Adrenal gland (tissue), 5 donors: ENCODE results near the gene GOLGA8Q.
"Not testable (repeated sequence)": the region's sequence is repeated elsewhere in the genome, so short reads cannot be mapped to it uniquely, and the experiment has no call there.

ENCODE experiments used
- POLR2A ChIP-seq, 2 donors: fragments of 450-650 bp; IDR thresholded peaks; one replicate each; pipeline ENCODE4 v1.6.1; 2017; ENCODE audit warnings: antibody characterized with exemption in 2 of 2, mild to moderate bottlenecking in 2 of 2, moderate library complexity in 1 of 2
- TF ChIP-seq, protein P1 (sequence below), 6 experiments: fragments of 450-650 bp in 4 of 6; fragments of 200-600 bp in 2 of 6; sonication (generic) in 1 of 6; IDR thresholded peaks; 1 replicate in 5 of 6; 2 replicates in 1 of 6; pipeline versions ENCODE4 v1.5.1 to v1.8.0; 2016 to 2021; ENCODE audit warnings: antibody characterized with exemption in 6 of 6, mild to moderate bottlenecking in 2 of 6, moderate library complexity in 1 of 6
- donor health status: DM: no; HTN: no; CAD: no.

DNA sequence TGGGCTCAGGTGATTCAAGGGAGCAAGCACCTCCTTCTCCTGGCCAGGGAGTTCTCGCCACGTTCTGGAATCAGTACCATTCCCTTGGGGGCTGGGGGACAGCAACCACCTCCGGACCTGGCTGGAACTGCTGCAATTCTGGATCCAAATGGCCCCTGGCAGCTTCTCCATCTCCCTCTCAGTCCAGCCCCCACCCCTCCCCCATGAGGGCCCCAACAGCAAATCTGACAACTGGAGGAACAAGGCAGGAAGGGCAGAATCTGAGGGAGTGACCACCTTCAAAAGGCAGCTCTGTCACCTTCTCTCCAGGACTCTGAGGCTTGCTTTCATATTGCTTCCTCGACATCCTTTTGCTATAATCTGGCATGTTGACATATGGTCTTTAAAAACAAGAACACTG, 25.9 kb upstream of the GOLGA8Q start:
- TF ChIP-seq, protein P1, sequence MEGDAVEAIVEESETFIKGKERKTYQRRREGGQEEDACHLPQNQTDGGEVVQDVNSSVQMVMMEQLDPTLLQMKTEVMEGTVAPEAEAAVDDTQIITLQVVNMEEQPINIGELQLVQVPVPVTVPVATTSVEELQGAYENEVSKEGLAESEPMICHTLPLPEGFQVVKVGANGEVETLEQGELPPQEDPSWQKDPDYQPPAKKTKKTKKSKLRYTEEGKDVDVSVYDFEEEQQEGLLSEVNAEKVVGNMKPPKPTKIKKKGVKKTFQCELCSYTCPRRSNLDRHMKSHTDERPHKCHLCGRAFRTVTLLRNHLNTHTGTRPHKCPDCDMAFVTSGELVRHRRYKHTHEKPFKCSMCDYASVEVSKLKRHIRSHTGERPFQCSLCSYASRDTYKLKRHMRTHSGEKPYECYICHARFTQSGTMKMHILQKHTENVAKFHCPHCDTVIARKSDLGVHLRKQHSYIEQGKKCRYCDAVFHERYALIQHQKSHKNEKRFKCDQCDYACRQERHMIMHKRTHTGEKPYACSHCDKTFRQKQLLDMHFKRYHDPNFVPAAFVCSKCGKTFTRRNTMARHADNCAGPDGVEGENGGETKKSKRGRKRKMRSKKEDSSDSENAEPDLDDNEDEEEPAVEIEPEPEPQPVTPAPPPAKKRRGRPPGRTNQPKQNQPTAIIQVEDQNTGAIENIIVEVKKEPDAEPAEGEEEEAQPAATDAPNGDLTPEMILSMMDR (IDR thresholded peaks at IDR 0.05), result not testable (repeated sequence)
- TF ChIP-seq POLR2A (IDR thresholded peaks at IDR 0.05), result not testable (repeated sequence)
